HepG2 (cell line): ENCODE results near the gene ZNF491. TPM values are rescaled to one million over a fixed set of nuclear protein-coding genes. Genes with fewer than 3 reads are reported as not detected.

ENCODE experiments used
- CHCHD3 ChIP-seq: sonication (generic); formaldehyde crosslinking; IDR thresholded peaks from 2 replicates; pipeline ENCODE4 v1.8.0; 2022; ENCODE audit warnings: mild to moderate bottlenecking, missing genetic modification reagents, moderate library complexity
- MED8 ChIP-seq: sonication (generic); formaldehyde crosslinking; IDR thresholded peaks from 2 replicates; pipeline ENCODE4 v1.8.1; 2023; ENCODE audit warnings: mild to moderate bottlenecking, missing genetic modification reagents; ENCODE audit not compliant: insufficient replicate concordance
- MEF2D ChIP-seq: sonication (generic); formaldehyde crosslinking; IDR thresholded peaks from 2 replicates; pipeline ENCODE4 v1.5.1; 2020; ENCODE audit warnings: mild to moderate bottlenecking, missing genetic modification reagents
- MYNN ChIP-seq: sonication (generic); formaldehyde crosslinking; IDR thresholded peaks from 2 replicates; pipeline ENCODE4 v1.4.0; 2020; ENCODE audit warnings: mild to moderate bottlenecking, low read depth, missing genetic modification reagents
- SMARCE1 ChIP-seq: fragments of 450-650 bp; IDR thresholded peaks from 2 replicates; pipeline ENCODE4 v1.6.1; 2017; ENCODE audit warnings: borderline replicate concordance
- SNRNP70 ChIP-seq: fragments of 200-400 bp; formaldehyde crosslinking; IDR thresholded peaks from 2 replicates; pipeline ENCODE4 v1.6.1; 2017; ENCODE audit warnings: mild to moderate bottlenecking, low read depth, low read length, moderate library complexity
- ZEB1 ChIP-seq: IDR thresholded peaks from 2 replicates; pipeline ENCODE4 v1.6.1; 2012; ENCODE audit warnings: mild to moderate bottlenecking, low read depth, inconsistent platforms; ENCODE audit not compliant: insufficient replicate concordance
- ZFP37 ChIP-seq: sonication (generic); formaldehyde crosslinking; IDR thresholded peaks from 2 replicates; pipeline ENCODE4 v1.4.0; 2020; ENCODE audit warnings: missing genetic modification reagents, borderline replicate concordance
- ZMYM2 ChIP-seq: sonication (generic); formaldehyde crosslinking; IDR thresholded peaks from 2 replicates; pipeline ENCODE4 v1.8.0; 2022; ENCODE audit warnings: mild to moderate bottlenecking, missing genetic modification reagents
- ZNF235 ChIP-seq: sonication (generic); formaldehyde crosslinking; IDR thresholded peaks from 2 replicates; pipeline ENCODE4 v1.8.1; 2023; ENCODE audit warnings: mild to moderate bottlenecking, missing genetic modification reagents, borderline replicate concordance
- ZNF253 ChIP-seq: sonication (generic); formaldehyde crosslinking; IDR thresholded peaks from 2 replicates; pipeline ENCODE4 v1.8.0; 2022; ENCODE audit warnings: mild to moderate bottlenecking, missing genetic modification reagents, borderline replicate concordance
- ZNF747 ChIP-seq: sonication (generic); formaldehyde crosslinking; IDR thresholded peaks from 2 replicates; pipeline ENCODE4 v1.8.1; 2023; ENCODE audit warnings: missing genetic modification reagents, mild to moderate bottlenecking, borderline replicate concordance
- ZNF772 ChIP-seq: sonication (generic); formaldehyde crosslinking; IDR thresholded peaks from 2 replicates; pipeline ENCODE4 v1.5.0; 2020; ENCODE audit warnings: mild to moderate bottlenecking, missing genetic modification reagents
- polyA plus RNA-seq, 8 experiments: library from polyadenylated mRNA; depleted of rRNA in 3 of 8; stranded (reverse) in 7 of 8; unstranded in 1 of 8; fragments of >200 nt; fragmentation: Illumina TruSeq in 4 of 8; extraction: Trizol in 4 of 8; gene quantifications; 2 replicates each; pipeline versions ENCODE4 v1.2.1 to v1.2.3, GENCODE V29; 2011 to 2016; ENCODE audit warnings: low read depth in 4 of 8, missing spikeins in 1 of 8, mixed read lengths in 1 of 8; ENCODE audit not compliant: insufficient read depth in 1 of 8
- total RNA-seq, 5 experiments: library from RNA; depleted of rRNA; stranded (reverse); fragments of >200 nt; fragmentation: Illumina TruSeq; extraction: Trizol; gene quantifications; 2 replicates each; pipeline ENCODE4 v1.2.3, GENCODE V29; 2016; ENCODE audit warnings: low read depth in 1 of 5
- TF ChIP-seq, protein P1 (sequence below): sonication (generic); formaldehyde crosslinking; conservative IDR thresholded peaks from 2 replicates; pipeline ENCODE4 v1.8.0; 2022; ENCODE audit warnings: mild to moderate bottlenecking, moderate library complexity, missing genetic modification reagents
- TF ChIP-seq, protein P2 (sequence below): sonication (generic); formaldehyde crosslinking; IDR thresholded peaks from 2 replicates; pipeline ENCODE4 v1.4.0; 2020; ENCODE audit warnings: missing genetic modification reagents, borderline replicate concordance
- TF ChIP-seq, protein P3 (sequence below): sonication (generic); formaldehyde crosslinking; IDR thresholded peaks from 2 replicates; pipeline ENCODE4 v1.4.0; 2020; ENCODE audit warnings: missing genetic modification reagents
- TF ChIP-seq, protein P4 (sequence below): sonication (generic); formaldehyde crosslinking; IDR thresholded peaks from 2 replicates; pipeline ENCODE4 v1.4.0; 2020; ENCODE audit warnings: mild to moderate bottlenecking, missing genetic modification reagents
- TF ChIP-seq, protein P5 (sequence below): sonication (generic); formaldehyde crosslinking; IDR thresholded peaks from 2 replicates; pipeline ENCODE4 v1.8.1; 2023; ENCODE audit warnings: mild to moderate bottlenecking, missing genetic modification reagents

The ZNF491 gene
- total and polyA plus RNA-seq, 2 of the 13 experiments (the other 11 are each of a cell fraction or from before 2014, with no cell fraction given), result 0.57 to 2.2 TPM

DNA sequence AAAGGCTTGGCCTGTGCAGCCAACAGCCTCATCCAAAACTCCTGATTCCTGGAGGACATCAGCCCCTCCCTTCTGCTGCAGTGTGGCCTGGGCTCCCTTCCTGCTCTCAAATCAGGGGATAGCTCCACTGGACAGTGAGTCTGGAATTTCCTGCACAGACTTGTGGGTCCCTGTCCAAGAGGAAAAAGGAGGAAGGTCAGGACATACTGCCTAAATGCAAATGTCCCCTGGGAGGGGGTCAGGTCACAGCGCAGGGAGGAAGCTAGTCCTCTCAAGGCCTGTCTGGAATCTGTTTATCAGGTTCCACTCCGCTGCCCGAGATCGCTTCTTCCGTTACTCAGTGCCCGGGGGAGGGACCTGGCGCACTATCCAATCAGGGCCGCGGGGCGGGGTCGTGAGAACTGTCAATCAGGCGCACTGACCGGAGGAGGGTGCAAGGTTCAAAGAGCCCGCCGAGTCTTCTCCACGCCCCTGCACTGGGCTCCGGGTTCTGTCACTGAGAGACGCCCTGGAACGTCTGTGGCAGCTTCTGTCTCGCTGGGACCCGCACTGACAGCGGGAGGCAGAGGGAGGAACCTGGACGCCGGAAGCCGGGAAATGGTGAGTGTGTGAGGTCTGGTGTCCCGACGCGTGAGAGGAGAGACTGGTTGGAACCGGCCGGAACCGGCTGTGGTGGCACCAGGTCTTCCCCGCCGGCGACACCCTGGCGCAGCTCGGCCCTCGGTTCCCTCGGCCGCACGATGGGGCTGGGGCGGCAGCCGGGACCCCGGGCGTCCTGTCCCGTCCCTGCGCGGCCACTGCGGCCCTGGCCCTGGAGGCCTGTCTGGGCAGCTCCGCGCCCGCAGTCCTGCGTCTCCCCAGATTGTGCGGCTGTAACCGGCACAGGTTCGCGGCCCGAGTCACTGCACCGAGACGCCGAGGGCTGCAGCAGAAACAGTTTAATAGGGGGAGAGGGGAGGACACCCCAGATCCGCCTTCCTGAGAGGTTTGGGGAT is 31.4 kb upstream of the ZNF491 start, which contains the start of gene ZNF441 (continued):
- TF ChIP-seq, protein P1, sequence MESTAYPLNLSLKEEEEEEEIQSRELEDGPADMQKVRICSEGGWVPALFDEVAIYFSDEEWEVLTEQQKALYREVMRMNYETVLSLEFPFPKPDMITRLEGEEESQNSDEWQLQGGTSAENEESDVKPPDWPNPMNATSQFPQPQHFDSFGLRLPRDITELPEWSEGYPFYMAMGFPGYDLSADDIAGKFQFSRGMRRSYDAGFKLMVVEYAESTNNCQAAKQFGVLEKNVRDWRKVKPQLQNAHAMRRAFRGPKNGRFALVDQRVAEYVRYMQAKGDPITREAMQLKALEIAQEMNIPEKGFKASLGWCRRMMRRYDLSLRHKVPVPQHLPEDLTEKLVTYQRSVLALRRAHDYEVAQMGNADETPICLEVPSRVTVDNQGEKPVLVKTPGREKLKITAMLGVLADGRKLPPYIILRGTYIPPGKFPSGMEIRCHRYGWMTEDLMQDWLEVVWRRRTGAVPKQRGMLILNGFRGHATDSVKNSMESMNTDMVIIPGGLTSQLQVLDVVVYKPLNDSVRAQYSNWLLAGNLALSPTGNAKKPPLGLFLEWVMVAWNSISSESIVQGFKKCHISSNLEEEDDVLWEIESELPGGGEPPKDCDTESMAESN (CRISPR knock-in tag), result no peak; the same call in 1 of the 2 replicates
- no peak; the same call in 1 of the 2 replicates for TF ChIP-seq CHCHD3
- TF ChIP-seq MED8 (CRISPR knock-in tag), result no peak
- TF ChIP-seq ZFP37 (CRISPR knock-in tag), result no peak
- TF ChIP-seq MEF2D (CRISPR knock-in tag), result 0 out of 2 replicates have a peak, but pooled peaks have one; percentile 45
- no peak for TF ChIP-seq ZMYM2 (CRISPR knock-in tag)
- peak; percentile 40 for TF ChIP-seq ZNF772 (CRISPR knock-in tag)
- peak; percentile 9 for TF ChIP-seq ZNF747 (CRISPR knock-in tag)
- TF ChIP-seq, protein P2, sequence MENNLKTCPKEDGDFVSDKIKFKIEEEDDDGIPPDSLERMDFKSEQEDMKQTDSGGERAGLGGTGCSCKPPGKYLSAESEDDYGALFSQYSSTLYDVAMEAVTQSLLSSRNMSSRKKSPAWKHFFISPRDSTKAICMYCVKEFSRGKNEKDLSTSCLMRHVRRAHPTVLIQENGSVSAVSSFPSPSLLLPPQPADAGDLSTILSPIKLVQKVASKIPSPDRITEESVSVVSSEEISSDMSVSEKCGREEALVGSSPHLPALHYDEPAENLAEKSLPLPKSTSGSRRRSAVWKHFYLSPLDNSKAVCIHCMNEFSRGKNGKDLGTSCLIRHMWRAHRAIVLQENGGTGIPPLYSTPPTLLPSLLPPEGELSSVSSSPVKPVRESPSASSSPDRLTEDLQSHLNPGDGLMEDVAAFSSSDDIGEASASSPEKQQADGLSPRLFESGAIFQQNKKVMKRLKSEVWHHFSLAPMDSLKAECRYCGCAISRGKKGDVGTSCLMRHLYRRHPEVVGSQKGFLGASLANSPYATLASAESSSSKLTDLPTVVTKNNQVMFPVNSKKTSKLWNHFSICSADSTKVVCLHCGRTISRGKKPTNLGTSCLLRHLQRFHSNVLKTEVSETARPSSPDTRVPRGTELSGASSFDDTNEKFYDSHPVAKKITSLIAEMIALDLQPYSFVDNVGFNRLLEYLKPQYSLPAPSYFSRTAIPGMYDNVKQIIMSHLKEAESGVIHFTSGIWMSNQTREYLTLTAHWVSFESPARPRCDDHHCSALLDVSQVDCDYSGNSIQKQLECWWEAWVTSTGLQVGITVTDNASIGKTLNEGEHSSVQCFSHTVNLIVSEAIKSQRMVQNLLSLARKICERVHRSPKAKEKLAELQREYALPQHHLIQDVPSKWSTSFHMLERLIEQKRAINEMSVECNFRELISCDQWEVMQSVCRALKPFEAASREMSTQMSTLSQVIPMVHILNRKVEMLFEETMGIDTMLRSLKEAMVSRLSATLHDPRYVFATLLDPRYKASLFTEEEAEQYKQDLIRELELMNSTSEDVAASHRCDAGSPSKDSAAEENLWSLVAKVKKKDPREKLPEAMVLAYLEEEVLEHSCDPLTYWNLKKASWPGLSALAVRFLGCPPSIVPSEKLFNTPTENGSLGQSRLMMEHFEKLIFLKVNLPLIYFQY (CRISPR knock-in tag), result peak; percentile 82; the same call in 1 of the 2 replicates
- TF ChIP-seq SNRNP70, result no peak
- TF ChIP-seq, protein P3, sequence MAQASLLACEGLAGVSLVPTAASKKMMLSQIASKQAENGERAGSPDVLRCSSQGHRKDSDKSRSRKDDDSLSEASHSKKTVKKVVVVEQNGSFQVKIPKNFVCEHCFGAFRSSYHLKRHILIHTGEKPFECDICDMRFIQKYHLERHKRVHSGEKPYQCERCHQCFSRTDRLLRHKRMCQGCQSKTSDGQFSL (CRISPR knock-in tag), result no peak
- TF ChIP-seq ZNF253 (CRISPR knock-in tag), result no peak
- TF ChIP-seq ZNF235 (CRISPR knock-in tag), result 0 out of 2 replicates have a peak, but pooled peaks have one; percentile 47
- TF ChIP-seq, protein P4, sequence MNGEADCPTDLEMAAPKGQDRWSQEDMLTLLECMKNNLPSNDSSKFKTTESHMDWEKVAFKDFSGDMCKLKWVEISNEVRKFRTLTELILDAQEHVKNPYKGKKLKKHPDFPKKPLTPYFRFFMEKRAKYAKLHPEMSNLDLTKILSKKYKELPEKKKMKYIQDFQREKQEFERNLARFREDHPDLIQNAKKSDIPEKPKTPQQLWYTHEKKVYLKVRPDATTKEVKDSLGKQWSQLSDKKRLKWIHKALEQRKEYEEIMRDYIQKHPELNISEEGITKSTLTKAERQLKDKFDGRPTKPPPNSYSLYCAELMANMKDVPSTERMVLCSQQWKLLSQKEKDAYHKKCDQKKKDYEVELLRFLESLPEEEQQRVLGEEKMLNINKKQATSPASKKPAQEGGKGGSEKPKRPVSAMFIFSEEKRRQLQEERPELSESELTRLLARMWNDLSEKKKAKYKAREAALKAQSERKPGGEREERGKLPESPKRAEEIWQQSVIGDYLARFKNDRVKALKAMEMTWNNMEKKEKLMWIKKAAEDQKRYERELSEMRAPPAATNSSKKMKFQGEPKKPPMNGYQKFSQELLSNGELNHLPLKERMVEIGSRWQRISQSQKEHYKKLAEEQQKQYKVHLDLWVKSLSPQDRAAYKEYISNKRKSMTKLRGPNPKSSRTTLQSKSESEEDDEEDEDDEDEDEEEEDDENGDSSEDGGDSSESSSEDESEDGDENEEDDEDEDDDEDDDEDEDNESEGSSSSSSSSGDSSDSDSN (CRISPR knock-in tag), result peak; percentile 76; the same call in 1 of the 2 replicates
- TF ChIP-seq, protein P5, sequence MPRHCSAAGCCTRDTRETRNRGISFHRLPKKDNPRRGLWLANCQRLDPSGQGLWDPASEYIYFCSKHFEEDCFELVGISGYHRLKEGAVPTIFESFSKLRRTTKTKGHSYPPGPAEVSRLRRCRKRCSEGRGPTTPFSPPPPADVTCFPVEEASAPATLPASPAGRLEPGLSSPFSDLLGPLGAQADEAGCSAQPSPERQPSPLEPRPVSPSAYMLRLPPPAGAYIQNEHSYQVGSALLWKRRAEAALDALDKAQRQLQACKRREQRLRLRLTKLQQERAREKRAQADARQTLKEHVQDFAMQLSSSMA (CRISPR knock-in tag), result no peak
- TF ChIP-seq MYNN (CRISPR knock-in tag), result no peak
- no peak for TF ChIP-seq SMARCE1
- no peak for TF ChIP-seq ZEB1
